RCC 7860 (cell line): Measurements from ENCODE around the gene DENND4C.
"Not testable (repeated sequence)": the region's sequence is repeated elsewhere in the genome, so short reads cannot be mapped to it uniquely, and the experiment has no call there.

Experiments
- DNase-seq: peaks from one replicate; pipeline ENCODE4 v3.0.0-alpha.2; 2015; ENCODE audit warnings: low spot score
- FAIRE-seq: peaks from 2 replicates; lab custom pipeline; 2012; peaks lifted over from hg19 to GRCh38; lab: Jason Lieb, UNC

DENND4C gene

DNA sequence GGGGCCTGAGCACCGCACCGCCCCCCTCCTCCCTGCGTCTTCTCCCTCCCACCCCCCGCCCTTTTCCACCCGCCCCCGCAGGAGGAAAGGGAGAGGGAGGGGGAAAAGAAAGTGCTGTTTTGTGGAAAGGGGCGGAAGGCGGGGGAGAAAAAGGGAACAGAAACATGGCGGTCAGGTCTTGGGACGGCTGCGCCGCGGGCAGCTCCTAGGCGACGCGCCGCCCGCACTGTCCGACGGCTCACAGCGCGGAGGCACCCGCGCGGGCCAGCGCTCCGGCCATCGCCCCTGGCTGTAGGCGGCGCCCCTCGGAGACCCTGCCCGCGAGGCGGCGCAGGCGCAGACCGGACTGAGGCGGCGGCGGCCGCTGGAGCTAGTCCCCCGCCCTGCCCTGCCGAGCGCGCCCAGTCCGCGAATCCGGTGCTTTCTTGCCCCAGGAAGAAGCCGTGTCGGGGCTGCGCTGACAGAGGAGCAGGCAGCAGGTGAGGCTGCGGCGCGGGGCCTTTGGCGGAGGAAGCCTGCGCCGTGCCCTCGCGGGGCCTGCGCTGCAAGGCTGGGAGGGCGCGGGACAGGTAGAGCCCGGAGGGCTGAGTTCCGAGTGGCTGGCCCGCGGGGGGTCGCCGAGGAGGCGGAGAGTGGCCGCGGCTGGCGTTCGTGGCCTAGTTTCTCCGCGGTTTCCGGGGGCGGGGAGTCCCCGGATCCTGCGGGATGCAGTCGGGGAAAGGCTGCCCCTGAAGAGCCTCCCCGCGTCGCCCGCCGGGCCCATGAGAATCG lies at the start of gene DENND4C:
Gene DENND4C (plus strand): TSS at position 339 of the 771 bp plus-strand sequence. CDS start 45,482 bp downstream, outside the sequence.
- peak; percentile 64 for DNase-seq
- no peak for FAIRE-seq

DNA sequence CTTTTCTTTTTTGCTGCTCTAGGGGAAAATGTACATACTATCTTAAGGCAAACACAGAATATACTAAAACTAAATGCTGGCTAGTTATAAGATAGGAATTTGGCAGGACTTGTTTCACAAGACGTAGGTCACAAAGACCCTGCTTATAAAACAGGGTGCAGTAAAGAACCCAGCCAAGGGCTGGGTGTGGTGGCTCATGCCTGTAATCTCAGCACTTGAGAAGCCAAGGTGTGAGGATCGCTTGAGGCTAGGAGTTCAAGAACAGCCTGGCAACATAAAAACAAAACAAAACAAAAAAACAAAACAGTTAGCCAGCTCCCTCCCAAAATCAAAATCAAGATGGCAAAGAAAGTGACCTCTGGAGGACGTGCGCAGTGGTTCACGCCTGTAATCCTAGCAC lies 49.5 kb upstream of the DENND4C start:
- no peak for DNase-seq
- FAIRE-seq = no peak

DNA sequence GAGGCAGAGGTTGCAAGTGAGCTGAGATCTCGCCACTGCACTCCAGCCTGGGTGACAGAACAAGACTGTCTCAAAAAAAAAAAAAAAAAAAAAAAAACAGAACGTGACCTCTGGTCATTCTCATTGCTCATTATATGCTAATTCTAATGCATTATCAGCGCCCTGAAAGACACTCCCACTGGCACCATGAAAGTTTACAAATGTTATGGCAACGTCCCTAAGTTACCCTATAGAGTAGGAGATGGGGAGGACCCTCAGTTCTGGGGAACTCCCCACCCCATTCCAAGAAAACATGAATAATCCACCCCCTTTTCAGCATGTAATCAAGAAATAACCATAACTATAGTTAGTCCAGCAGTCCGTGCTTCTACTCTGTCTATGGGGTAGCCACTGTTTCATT lies 48.9 kb upstream of the DENND4C start:
- FAIRE-seq (no peak), DNase-seq (no peak)

DNA sequence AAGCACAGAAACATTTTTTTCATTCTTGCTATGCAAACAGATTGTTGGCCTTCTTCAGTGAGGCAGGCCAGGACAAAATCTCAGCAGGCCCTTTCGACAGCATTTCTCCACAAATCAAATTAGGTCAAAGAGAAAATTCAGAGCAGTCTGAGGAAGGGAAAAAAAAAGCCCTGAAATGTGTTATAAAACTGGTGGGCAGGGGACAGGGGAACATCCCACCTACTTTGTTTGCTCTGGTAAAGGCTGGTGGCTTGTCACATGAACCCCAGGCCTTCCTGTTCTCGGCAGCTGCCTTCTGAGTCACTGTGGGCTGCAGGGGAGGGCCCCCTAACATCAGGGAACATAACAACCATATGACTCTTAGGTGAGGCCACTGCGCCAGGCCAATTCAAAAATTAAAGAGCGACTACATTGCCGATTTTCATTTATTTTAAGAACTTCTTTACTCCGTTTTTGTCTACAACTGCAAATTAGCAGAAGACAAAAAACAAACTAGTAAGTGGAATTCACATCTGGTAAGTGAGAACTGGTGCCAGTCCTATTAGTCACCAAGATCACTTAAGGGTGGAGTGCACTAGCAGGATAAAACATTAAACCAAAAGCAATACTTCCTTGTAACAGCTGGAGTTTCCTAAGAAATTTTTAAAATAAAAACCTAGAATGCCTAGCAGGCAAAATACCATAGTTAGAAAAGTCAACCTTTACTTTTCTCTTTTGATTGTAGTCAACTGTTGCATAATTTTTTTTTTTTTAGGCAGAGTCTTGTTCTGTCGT lies 46.2 kb upstream of the DENND4C start:
- DNase-seq (peak; percentile 76), FAIRE-seq (peak; percentile 86)

DNA sequence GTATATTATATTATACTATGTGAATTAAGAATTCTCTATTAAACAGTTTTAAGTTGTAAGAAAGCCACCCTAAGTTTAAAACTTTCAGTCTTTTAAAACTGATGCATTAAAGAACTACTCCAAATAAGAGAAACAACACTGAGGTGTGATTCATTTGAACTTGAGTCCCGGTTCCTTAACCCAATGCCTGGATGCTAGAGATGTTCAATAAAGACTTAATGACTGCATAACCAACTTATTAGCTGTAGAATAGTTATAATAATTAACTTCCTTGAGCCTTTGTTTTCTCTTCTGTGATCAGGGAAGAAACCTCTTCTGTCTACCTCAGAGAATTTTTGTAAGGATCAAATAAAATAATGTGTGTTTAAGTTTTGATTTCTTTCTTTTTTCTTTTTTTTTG lies 45.3 kb upstream of the DENND4C start:
- DNase-seq (no peak), FAIRE-seq (no peak)

DNA sequence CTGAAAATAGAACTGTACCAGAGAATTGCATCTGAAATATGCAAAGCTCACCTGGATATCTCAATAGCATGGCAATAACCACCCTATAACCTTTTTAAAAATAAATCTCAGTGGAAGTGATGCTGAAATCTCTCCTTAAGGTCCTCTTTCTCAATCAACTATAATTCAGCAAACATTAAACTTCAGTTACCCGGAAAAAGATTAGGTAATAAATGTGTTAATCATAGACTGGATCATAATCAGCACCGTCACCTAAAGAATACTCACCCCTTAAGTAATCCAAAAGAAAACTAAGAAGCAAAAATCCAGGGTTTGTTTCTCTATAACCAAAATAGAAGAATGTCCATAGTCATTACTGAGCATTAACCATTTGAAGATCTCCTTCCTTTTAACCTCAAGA lies 44.3 kb upstream of the DENND4C start:
- no peak for DNase-seq
- no peak for FAIRE-seq

DNA sequence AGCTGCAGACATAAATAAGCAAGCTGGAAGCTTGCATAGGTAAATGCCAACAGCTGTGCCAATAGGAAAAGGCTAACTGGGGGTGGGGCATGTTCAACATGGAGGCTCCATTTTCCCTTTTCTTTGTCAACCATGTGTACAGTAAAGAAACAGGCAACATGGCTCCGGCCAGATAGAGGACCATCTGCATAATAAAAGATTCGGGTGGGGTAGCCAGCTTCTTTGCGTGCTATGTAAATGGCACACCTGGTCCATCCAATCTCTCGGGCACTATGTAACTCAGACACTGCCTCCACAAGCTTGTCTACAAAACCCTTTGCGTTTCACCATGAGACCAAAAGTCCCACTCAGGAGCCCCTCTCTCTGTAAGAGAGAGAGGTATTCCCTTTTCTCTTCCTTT lies 41.7 kb upstream of the DENND4C start:
- no peak for DNase-seq
- no peak for FAIRE-seq

DNA sequence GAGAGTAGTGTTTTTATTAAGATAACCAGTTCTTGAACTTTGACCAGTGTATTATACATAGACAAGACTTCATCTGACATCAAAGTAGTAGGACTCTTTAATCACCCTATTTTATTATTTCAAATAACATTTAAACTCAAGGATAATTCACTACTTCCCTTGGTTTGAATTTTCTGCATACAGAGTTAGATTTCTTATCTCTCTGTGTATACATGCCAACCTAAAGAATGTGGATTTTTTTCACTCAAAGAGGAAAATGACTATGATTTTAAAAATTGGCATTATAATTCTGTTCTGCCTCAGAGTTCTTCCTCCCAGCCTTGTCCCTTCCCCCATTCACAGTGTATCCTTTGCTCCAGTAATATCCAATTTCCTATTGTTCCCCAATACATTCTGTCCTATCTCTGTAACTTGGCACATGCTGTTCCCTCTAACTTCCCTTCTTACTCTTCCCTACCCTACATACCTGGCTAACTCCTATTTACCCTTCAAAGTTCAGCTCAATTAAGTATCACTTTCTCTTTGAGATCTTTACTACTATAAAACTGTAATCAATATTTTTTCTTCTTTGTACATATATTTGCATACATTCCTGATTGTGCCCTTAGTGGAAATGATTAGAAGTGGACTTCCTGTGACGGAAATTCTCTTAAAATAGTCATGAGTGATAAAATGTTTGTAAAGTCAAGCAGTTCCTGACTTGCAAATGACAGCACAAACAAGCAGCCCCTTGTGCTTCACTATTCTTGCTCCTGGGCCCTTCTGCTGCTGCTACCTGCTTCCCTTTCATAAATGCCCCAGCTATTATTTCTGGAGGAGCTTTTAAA lies 38.1 kb upstream of the DENND4C start:
- FAIRE-seq (no peak), DNase-seq (no peak)

DNA sequence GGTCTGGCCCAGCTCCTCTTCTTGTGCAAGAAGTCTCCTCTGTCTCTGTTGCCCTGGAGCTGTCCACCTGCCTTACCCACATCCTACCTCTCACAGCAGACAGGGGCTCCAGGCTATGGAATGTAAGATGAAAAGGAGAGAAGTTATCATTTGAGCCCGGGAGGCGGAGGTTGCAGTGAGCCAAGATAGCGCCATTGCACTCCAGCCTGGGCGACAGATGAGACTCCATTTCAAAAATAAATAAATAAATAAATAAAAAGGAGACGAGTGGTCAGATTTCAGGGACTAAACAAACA lies 37.5 kb upstream of the DENND4C start:
- DNase-seq (no peak), FAIRE-seq (no peak)

DNA sequence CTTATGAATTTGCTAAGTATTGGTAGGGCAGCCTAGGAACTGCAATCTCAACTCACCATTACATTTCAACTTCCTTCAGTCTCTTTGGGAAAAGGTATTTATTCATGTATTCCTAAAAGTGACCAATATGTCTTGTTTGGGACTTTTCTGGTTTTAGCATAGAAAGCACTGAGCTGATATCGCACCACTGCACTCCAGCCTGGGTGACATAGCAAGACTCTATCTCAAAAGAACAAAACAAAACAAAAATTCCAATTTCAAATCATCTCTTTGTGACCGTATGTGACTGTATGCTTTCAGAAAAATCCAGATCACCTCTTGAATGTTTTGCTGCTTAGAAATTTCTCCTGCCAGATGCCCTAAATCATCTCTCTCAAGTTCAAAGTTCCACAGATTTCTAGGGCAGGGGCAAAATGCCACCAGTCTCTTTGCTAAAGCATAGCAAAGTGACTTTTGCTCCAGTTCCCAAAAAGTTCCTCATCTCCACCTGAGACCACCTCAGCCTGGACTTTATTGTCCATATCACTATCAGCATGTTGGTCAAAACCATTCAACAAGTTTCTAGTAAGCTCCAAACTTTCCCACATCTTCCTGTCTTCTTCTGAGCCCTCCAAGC lies 37.0 kb upstream of the DENND4C start:
- FAIRE-seq = not testable (repeated sequence)

DNA sequence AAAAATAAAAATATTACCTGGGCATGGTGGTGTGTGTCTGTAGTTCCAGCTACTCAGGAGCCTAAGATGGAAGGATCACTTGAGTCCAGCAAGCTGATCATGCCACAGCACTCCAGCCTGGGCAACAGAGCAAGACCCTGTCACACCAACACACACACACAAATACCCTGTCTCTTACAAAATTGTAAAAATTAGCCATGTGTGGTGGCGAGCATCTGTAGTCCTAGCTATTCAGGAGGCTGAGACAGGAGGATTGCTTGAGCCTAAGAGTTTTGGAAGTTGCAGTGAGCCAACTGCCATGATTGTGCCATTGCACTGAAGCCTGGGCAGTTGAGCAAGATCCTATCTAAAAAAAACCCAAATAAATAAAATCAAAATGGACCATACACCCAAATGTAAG lies 32.1 kb upstream of the DENND4C start:
- DNase-seq (no peak), FAIRE-seq (no peak)

More for the DNA sequence above, 37.0 kb upstream of the DENND4C start:
- DNase-seq = not testable (repeated sequence)

DNA sequence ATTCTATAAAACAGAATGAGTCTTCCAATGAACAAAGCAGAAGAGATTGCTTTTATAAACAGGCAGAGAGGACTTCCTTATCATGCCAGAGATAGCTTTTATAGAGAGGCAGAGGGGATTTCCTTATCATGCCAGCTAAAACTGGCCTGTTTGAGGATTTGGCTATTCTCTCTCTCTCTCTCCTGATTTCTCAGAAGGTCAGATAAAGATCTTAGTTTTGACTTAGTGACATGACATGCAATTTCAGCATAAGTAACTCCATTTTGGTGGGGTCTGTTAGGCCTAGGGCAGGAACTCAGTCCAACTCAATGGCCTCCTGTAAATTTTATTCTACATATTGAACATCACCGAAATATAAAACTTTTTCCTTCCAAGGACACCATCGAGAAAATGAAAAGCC lies 31.5 kb upstream of the DENND4C start:
- no peak for FAIRE-seq
- DNase-seq = no peak

DNA sequence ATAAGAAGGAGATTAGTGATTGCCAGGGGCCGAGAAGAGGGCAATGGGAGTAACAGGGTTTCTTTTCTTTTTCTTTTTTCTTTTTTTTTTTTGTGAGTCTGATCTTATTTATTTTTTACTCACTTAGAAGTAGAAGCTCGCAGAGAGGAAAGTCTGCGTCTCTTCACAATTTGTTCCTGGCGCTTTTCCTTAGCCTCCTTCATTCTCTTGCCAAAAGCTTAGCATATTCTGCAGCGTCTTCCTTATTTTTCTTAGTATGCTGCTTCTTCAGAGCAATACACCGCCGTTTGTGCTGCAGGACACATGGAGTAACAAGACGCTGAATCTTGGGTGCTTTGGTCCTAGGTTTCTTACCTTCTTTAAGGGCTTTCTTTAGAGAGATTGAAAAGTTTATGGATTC lies 30.3 kb upstream of the DENND4C start:
- FAIRE-seq (no peak), DNase-seq (no peak)

DNA sequence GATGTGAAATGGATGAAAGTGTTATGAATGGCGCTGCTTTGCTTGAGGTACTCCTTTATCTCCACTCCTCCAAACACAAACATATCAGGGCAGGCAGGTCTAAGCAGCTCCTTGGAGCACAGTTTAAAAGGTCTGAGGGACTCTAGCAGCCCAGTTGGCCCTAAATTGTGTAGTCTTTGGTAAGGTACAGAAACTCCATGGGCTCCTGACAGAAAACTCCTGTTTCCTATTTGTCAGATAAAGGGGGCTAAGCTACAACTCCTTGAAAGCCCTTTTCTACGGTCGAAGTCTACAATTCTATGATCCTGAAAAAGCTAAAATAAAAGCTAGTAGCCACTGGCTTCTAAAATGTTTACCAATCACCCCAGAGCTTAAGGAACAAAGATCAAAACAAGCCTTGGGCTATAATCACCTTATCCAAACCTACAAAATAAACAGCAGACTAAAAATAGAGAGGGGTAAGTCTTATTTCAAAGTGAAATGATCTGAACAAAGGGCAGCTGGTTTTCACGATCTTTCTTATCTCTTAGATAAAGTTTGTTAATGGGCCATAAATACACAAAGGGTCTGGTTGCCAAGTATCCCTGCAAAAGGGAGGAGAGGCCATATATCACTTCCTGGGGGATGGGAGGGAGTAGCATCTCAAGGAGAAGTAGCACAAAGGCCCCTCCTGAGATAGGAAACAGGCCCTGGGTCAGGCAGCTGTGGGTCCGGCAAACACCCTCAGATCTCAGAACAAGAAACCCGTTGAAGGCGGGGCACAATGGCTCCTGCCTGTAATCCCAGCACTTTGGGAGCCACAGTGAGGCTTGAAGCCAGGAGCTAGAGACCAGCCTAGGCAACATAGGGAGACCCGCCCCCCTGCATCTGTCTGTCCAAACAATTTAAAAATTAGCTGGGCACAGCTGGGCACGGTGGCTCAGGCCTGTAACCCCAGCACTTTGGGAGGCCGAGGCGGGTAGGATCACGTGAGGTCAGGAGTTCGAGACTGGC lies 28.3 kb upstream of the DENND4C start:
- DNase-seq (no peak), FAIRE-seq (no peak)

DNA sequence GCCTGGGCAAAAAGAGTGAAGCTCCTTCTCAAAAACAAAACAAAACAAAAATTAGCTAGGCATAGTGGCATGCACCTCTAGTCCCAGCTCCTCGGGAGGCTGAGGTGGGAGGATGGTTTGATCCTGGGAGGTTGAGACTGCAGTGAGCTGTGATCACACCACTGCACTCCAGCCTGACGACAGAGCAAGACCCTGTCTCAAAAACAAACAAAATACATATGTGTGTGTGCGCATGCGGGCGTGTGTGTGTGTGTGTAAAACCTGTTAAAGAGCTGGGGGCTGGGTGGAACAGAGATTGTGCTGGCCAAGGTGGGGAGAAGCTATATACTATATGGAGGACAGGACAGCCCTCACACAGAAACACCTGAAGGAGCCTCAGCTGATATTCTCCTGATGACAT lies 27.4 kb upstream of the DENND4C start:
- DNase-seq (no peak), FAIRE-seq (no peak)

DNA sequence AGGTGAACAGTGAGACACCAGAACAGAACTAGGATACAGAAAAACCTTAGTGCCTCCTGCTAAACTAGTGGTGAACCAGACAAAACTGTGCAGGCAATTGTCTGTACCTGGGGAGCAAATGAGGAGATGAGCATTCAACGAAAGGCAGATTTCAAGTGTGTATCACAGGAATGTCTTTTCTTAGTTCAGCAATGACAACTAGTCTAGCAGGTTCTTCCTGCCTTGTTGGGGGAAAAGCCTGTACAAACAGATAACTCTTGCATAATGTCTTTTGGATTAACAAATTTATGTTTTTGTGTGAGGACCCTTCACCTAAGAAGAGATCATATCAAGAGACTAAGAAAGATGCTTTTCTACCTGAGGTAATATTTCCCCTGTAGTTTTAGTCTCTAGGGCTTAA lies 21.8 kb upstream of the DENND4C start:
- FAIRE-seq (no peak), DNase-seq (no peak)

DNA sequence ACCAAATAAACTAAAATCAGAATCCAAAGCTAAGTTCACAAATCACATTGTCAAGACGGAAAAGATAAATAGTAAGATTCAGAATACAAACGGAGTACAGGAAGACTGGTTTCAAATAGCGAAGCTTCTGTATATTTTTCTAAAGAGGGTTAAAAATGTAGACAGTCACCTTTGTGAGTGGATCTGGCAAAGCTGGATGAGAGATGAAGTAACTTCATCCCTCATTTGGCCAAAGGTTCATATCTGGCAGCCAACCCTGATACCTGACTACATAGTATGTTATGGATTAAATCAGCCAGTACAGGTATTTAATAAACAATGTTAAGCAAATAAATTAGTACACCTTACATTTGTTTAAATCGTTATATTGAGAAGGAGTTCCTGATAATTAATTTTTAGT lies 21.3 kb upstream of the DENND4C start:
- DNase-seq (no peak), FAIRE-seq (no peak)

DNA sequence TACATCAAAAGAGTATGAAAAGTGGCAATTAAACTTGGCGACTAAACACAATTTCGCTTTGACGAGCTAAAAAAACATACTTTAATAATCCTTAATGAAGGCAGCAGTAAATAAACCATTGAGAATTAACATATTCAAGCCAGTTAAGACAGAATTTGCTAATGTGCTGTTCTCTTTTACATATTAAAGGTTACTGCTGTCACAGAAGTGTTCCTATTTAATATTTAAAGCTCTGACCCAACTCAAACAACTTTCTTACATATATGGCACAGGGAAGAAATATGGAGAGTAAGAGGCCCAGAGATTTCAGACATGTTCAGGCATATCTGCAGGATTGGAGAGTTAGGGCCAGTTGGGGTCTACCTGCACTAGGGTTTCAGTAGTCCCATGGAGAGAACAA lies 16.7 kb upstream of the DENND4C start:
- FAIRE-seq = no peak
- DNase-seq = no peak

DNA sequence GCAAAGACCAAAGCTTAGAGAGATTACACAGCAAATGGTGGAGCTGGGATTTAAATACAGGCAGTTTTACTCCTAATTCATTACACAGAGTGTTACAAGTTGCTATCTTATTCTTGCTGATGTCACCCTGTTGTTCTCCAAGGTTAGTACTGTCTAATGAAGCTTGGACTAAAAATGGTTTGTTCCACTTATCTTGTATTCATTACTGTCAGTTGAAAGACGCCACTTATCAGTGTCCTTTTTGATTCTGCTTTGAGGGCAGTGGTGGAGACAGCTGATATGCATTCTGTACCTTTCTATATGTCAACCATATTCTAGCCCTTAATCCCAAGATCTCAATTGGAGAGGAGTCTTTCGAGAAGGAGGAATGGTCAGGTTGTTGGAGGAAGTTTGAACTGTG lies 14.0 kb upstream of the DENND4C start:
- FAIRE-seq = no peak
- DNase-seq = no peak

DNA sequence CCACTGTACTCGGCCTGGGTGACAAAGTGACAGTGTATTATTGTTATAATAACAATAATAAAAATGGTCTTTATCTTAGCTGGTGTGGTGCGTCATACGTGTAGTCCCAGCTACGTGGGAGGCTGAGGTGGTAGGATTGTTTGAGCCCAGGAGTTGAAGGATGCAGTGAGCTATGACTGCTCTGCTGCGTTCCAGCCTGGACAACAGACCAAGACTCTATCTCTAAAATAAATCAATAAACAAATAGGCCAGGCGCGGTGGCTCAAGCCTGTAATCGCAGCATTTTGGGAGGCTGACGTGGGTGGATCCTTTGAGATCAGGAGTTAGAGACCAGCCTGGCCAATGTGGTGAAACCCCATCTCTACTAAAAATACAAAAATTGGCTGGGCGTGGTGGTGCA lies 9.2 kb upstream of the DENND4C start:
- FAIRE-seq = no peak
- no peak for DNase-seq
